Measurements from ENCODE around the gene LUC7L2.
A peak's percentile ranks its signal among the peaks of the same experiment; 100 is the strongest.
"Not testable (repeated sequence)": the region's sequence is repeated elsewhere in the genome, so short reads cannot be mapped to it uniquely, and the experiment has no call there.

The LUC7L2 gene

GRCh38 chr7:139355320-139355719, 4.4 kb upstream of the LUC7L2 start:
- DNase-seq (ENCODE audit: low spot score), result no peak

GRCh38 chr7:139357729-139358506, 1.8 kb upstream of the LUC7L2 start:
- not testable (repeated sequence) for DNase-seq (ENCODE audit: low spot score)

GRCh38 chr7:139358541-139359365, 941 bp upstream of the LUC7L2 start:
- DNase-seq (ENCODE audit: low spot score), result peak; percentile 50

GRCh38 chr7:139360210-139360947, 685 bp downstream of the LUC7L2 start:
- peak; percentile 97 for DNase-seq (ENCODE audit: low spot score)

- no peak for DNase-seq (ENCODE audit: low spot score)
These were observed 1.2 kb downstream of the LUC7L2 start for GRCh38 chr7:139360948-139361307.

- DNase-seq (ENCODE audit: low spot score), result no peak
These were observed 1.8 kb downstream of the LUC7L2 start for GRCh38 chr7:139361523-139361922.

GRCh38 chr7:139362302-139362701, 2.6 kb downstream of the LUC7L2 start:
- DNase-seq (ENCODE audit: low spot score), result no peak

- DNase-seq (ENCODE audit: low spot score), result no peak
These were observed 3.3 kb downstream of the LUC7L2 start for GRCh38 chr7:139362981-139363380.

GRCh38 chr7:139365336-139365735, 5.6 kb downstream of the LUC7L2 start:
- no peak for DNase-seq (ENCODE audit: low spot score)

- no peak for DNase-seq (ENCODE audit: low spot score)
These were observed 6.7 kb downstream of the LUC7L2 start for GRCh38 chr7:139366400-139366799.

GRCh38 chr7:139367438-139368155, 7.9 kb downstream of the LUC7L2 start:
- no peak for DNase-seq (ENCODE audit: low spot score)

GRCh38 chr7:139370301-139370942, 10.7 kb downstream of the LUC7L2 start:
- no peak for DNase-seq (ENCODE audit: low spot score)

- no peak for DNase-seq (ENCODE audit: low spot score)
These were observed 11.2 kb downstream of the LUC7L2 start for GRCh38 chr7:139370943-139371313.

- DNase-seq (ENCODE audit: low spot score), result no peak
These were observed 14.6 kb downstream of the LUC7L2 start for GRCh38 chr7:139374246-139374645.

- DNase-seq (ENCODE audit: low spot score), result no peak
These were observed 22.7 kb downstream of the LUC7L2 start for GRCh38 chr7:139382439-139382838.

GRCh38 chr7:139384611-139385010, 24.9 kb downstream of the LUC7L2 start:
- no peak for DNase-seq (ENCODE audit: low spot score)

- DNase-seq (ENCODE audit: low spot score), result no peak
These were observed 27.9 kb downstream of the LUC7L2 start for GRCh38 chr7:139387594-139387993.

- DNase-seq (ENCODE audit: low spot score), result no peak
These were observed 29.4 kb downstream of the LUC7L2 start for GRCh38 chr7:139389091-139389490.

GRCh38 chr7:139389774-139390173, 30.1 kb downstream of the LUC7L2 start:
- no peak for DNase-seq (ENCODE audit: low spot score)

GRCh38 chr7:139393621-139394211, 34.0 kb downstream of the LUC7L2 start:
- DNase-seq (ENCODE audit: low spot score), result no peak

GRCh38 chr7:139394540-139394939, 34.8 kb downstream of the LUC7L2 start:
- no peak for DNase-seq (ENCODE audit: low spot score)
